Fibroblast of mammary gland (primary cell): ENCODE data around the gene ZNF70.

Experiments
- DNase-seq: peaks from one replicate; pipeline ENCODE4 v3.0.0-alpha.2; 2010; ENCODE audit warnings: low read depth
- H3K4me3 ChIP-seq: 2 replicates; pipeline ENCODE4 v1.5.1; 2011; ENCODE audit warnings: low read depth, mild to moderate bottlenecking, low read length, moderate library complexity; ENCODE audit not compliant: control insufficient read depth
- CTCF ChIP-seq: conservative IDR thresholded peaks from 2 replicates; pipeline ENCODE4 v1.5.1; 2011; ENCODE audit warnings: low read depth, low read length, inconsistent platforms; ENCODE audit not compliant: control insufficient read depth, insufficient read depth

The ZNF70 gene

DNA sequence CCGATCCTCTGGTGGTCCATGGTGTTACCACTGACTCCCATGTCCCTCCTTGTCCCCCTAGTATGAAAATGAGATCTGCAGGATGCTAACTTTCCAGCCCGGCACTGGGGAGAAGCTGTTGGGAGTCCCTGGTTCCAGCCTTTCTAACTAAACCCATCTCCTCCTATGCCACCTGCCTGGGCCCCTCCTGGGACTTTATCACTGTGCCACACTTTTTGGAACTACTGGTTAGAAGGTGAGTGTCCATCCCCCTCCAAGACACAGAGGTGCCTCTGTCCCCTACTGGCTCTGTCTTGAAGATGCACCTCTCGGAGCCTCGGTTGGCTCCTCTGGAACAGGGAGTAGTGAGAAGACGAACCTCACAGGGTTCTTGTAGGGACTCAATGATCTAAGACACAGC is 60.2 kb downstream of the ZNF70 start, which contains the start of gene RGL4:
TSS of gene RGL4 (plus strand) at position 301 of the 400 bp plus-strand sequence. CDS start 1,018 bp downstream, outside the sequence.
- no peak for TF ChIP-seq CTCF
- H3K4me3 ChIP-seq, result no peak within 1 kb of the TSS
- no peak for DNase-seq

- H3K4me3 ChIP-seq, result no peak overlapping the region
- TF ChIP-seq CTCF, result no peak
- no peak for DNase-seq
Observed at GRCh38 chr22:23689414-23689813, 61.5 kb downstream of the ZNF70 start.
